ENCODE data around the gene CALY.

- TF ChIP-seq POLR2A (IDR thresholded peaks at IDR 0.05) = no peak
- TF ChIP-seq, protein P1, sequence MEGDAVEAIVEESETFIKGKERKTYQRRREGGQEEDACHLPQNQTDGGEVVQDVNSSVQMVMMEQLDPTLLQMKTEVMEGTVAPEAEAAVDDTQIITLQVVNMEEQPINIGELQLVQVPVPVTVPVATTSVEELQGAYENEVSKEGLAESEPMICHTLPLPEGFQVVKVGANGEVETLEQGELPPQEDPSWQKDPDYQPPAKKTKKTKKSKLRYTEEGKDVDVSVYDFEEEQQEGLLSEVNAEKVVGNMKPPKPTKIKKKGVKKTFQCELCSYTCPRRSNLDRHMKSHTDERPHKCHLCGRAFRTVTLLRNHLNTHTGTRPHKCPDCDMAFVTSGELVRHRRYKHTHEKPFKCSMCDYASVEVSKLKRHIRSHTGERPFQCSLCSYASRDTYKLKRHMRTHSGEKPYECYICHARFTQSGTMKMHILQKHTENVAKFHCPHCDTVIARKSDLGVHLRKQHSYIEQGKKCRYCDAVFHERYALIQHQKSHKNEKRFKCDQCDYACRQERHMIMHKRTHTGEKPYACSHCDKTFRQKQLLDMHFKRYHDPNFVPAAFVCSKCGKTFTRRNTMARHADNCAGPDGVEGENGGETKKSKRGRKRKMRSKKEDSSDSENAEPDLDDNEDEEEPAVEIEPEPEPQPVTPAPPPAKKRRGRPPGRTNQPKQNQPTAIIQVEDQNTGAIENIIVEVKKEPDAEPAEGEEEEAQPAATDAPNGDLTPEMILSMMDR (IDR thresholded peaks at IDR 0.05) = no peak
Measured at GRCh38 chr10:133292919-133293809, 43.5 kb downstream of the CALY start.
